GM23338 (cell line): ENCODE measurements around the gene ANKK1. TPM values are rescaled to one million over a fixed set of nuclear protein-coding genes. Genes with fewer than 3 reads are reported as not detected.

ENCODE experiments used
- ATAC-seq: fragments of 200-7000 bp; cut with Tn5 transposase; 3 replicates; pipeline ENCODE4 v1.9.1; 2020
- DNase-seq: peaks from one replicate; pipeline ENCODE4 v3.0.0-alpha.2; 2015; ENCODE audit warnings: low spot score
- H2AFZ ChIP-seq: fragments of 200-600 bp; sonication (generic); 2 replicates; pipeline ENCODE4 v1.8.0; 2016; ENCODE audit warnings: antibody characterized with exemption, mild to moderate bottlenecking, moderate library complexity
- H3F3A ChIP-seq: fragments of 200-600 bp; sonication (generic); replicated peaks from 2 replicates; pipeline ENCODE4 v1.8.0; 2017; ENCODE audit warnings: antibody characterized with exemption, mixed run types, low read depth
- H3K27ac ChIP-seq: fragments of 200-600 bp; sonication (generic); 2 replicates; pipeline ENCODE4 v1.6.1; 2016; ENCODE audit warnings: low read depth
- H3K27me3 ChIP-seq: fragments of 200-600 bp; sonication (generic); 2 replicates; pipeline ENCODE4 v1.8.0; 2016; ENCODE audit warnings: mild to moderate bottlenecking, mixed run types, moderate library complexity; ENCODE audit not compliant: insufficient read depth
- H3K36me3 ChIP-seq: fragments of 200-600 bp; sonication (generic); 2 replicates; pipeline ENCODE4 v1.8.0; 2016; ENCODE audit warnings: mild to moderate bottlenecking; ENCODE audit not compliant: insufficient read depth
- H3K4me1 ChIP-seq: fragments of 200-600 bp; sonication (generic); 2 replicates; pipeline ENCODE4 v1.8.0; 2016; ENCODE audit warnings: mild to moderate bottlenecking, moderate library complexity; ENCODE audit not compliant: insufficient read depth
- H3K4me2 ChIP-seq: fragments of 200-600 bp; sonication (generic); 2 replicates; pipeline ENCODE4 v1.7.1; 2017; ENCODE audit warnings: mixed run types
- H3K4me3 ChIP-seq: fragments of 200-600 bp; sonication (generic); 2 replicates; pipeline ENCODE4 v1.6.1; 2016; ENCODE audit warnings: mixed run types
- H3K79me2 ChIP-seq: fragments of 200-600 bp; sonication (generic); replicated peaks from 2 replicates; pipeline ENCODE4 v1.8.0; 2017; ENCODE audit warnings: mild to moderate bottlenecking; ENCODE audit not compliant: insufficient read depth
- H3K9me2 ChIP-seq: fragments of 200-600 bp; sonication (generic); 2 replicates; pipeline ENCODE4 v1.8.0; 2017; ENCODE audit not compliant: insufficient read depth
- H4K20me1 ChIP-seq: fragments of 200-600 bp; sonication (generic); replicated peaks from 2 replicates; pipeline ENCODE4 v1.8.0; 2017; ENCODE audit warnings: mild to moderate bottlenecking; ENCODE audit not compliant: insufficient read depth
- H3K27ac Mint-ChIP-seq: 2 replicates; pipeline ENCODE4 v1.8.0; 2020; ENCODE audit warnings: inconsistent platforms, mild to moderate bottlenecking, moderate library complexity, mixed read lengths
- H3K27me3 Mint-ChIP-seq: 3 replicates; pipeline ENCODE4 v1.8.0; 2022; ENCODE audit warnings: low read depth, mild to moderate bottlenecking, moderate library complexity, mixed read lengths, inconsistent platforms; ENCODE audit not compliant: insufficient read depth, poor library complexity
- H3K36me3 Mint-ChIP-seq: 3 replicates; pipeline ENCODE4 v1.8.0; 2021; ENCODE audit warnings: low read depth, mild to moderate bottlenecking, inconsistent platforms, moderate library complexity, mixed read lengths
- H3K4me1 Mint-ChIP-seq: 3 replicates; pipeline ENCODE4 v1.8.0; 2020; ENCODE audit warnings: mild to moderate bottlenecking, inconsistent platforms, mixed read lengths
- H3K4me3 Mint-ChIP-seq: 3 replicates; pipeline ENCODE4 v1.8.0; 2021; ENCODE audit warnings: moderate library complexity, mild to moderate bottlenecking, inconsistent platforms, mixed read lengths
- H3K9me3 Mint-ChIP-seq: 3 replicates; pipeline ENCODE4 v1.8.0; 2020; ENCODE audit warnings: moderate library complexity, mild to moderate bottlenecking, inconsistent platforms, mixed read lengths
- CREB1 ChIP-seq: fragments of 250-450 bp; sonication (Bioruptor Pico); IDR thresholded peaks from 2 replicates; pipeline ENCODE4 v1.5.0; 2020; ENCODE audit warnings: low read depth, mild to moderate bottlenecking, moderate library complexity
- EZH2 ChIP-seq: fragments of 200-600 bp; sonication (generic); IDR thresholded peaks from one replicate; pipeline ENCODE4 v1.8.0; 2017; ENCODE audit warnings: antibody characterized with exemption, mild to moderate bottlenecking, low read depth; ENCODE audit not compliant: unreplicated experiment
- EZH2phosphoT487 ChIP-seq: fragments of 200-600 bp; sonication (generic); IDR thresholded peaks from one replicate; pipeline ENCODE4 v1.8.1; 2018; ENCODE audit warnings: antibody characterized with exemption; ENCODE audit not compliant: unreplicated experiment
- JUNB ChIP-seq: IDR thresholded peaks from one replicate; pipeline ENCODE4 v1.6.1; 2016; ENCODE audit warnings: antibody characterized with exemption; ENCODE audit not compliant: unreplicated experiment
- NANOG ChIP-seq: IDR thresholded peaks from 2 replicates; pipeline ENCODE4 v1.6.1; 2016; ENCODE audit warnings: antibody characterized with exemption, borderline replicate concordance
- POLR2AphosphoS5 ChIP-seq: IDR thresholded peaks from 2 replicates; pipeline ENCODE4 v1.6.1; 2016; ENCODE audit warnings: antibody characterized with exemption, low read depth
- STAT1 ChIP-seq: IDR thresholded peaks from one replicate; pipeline ENCODE4 v1.6.1; 2016; ENCODE audit warnings: antibody characterized with exemption; ENCODE audit not compliant: unreplicated experiment
- ZNF114 ChIP-seq: fragments of 250-450 bp; sonication (Bioruptor Pico); IDR thresholded peaks from 2 replicates; pipeline ENCODE4 v1.5.0; 2020; ENCODE audit warnings: mild to moderate bottlenecking, moderate library complexity
- ZNF331 ChIP-seq: fragments of 250-450 bp; sonication (Bioruptor Pico); IDR thresholded peaks from 2 replicates; pipeline ENCODE4 v1.5.0; 2020; ENCODE audit warnings: low read depth, mild to moderate bottlenecking, moderate library complexity
- polyA plus RNA-seq: library from polyadenylated mRNA; unstranded; fragments of >200 nt; fragmentation: Nextera tagmentation; extraction: Ambion mirVana; gene quantifications from 2 replicates; pipeline ENCODE4 v1.2.1, GENCODE V29; 2016
- total RNA-seq: library from RNA; depleted of rRNA; stranded (reverse); fragments of >200 nt; shearing (Covaris generic); gene quantifications from 2 replicates; pipeline ENCODE4 v1.2.3, GENCODE V29; 2014
- TF ChIP-seq, protein P1 (sequence below), 2 experiments: fragments of 200-600 bp in 1 of 2; sonication (generic) in 1 of 2; conservative IDR thresholded peaks; 2 replicates each; pipeline versions ENCODE4 v1.5.1 to v1.6.1; 2016 to 2017; ENCODE audit warnings: antibody characterized with exemption in 2 of 2, low read depth in 2 of 2, mild to moderate bottlenecking in 2 of 2, moderate library complexity in 1 of 2
- TF ChIP-seq, protein P2 (sequence below): fragments of 250-450 bp; sonication (Bioruptor Pico); IDR thresholded peaks from 2 replicates; pipeline ENCODE4 v1.5.0; 2020; ENCODE audit warnings: mild to moderate bottlenecking, moderate library complexity
- TF ChIP-seq, protein P3 (sequence below): IDR thresholded peaks from one replicate; pipeline ENCODE4 v1.6.1; 2018; ENCODE audit warnings: antibody characterized with exemption; ENCODE audit not compliant: unreplicated experiment
- TF ChIP-seq, protein P4 (sequence below): IDR thresholded peaks from 2 replicates; pipeline ENCODE4 v1.6.1; 2016; ENCODE audit warnings: antibody characterized with exemption

ANKK1 gene
- total and polyA plus RNA-seq, 2 experiments from 2014 or later: 0.08 to 0.14 TPM

DNA sequence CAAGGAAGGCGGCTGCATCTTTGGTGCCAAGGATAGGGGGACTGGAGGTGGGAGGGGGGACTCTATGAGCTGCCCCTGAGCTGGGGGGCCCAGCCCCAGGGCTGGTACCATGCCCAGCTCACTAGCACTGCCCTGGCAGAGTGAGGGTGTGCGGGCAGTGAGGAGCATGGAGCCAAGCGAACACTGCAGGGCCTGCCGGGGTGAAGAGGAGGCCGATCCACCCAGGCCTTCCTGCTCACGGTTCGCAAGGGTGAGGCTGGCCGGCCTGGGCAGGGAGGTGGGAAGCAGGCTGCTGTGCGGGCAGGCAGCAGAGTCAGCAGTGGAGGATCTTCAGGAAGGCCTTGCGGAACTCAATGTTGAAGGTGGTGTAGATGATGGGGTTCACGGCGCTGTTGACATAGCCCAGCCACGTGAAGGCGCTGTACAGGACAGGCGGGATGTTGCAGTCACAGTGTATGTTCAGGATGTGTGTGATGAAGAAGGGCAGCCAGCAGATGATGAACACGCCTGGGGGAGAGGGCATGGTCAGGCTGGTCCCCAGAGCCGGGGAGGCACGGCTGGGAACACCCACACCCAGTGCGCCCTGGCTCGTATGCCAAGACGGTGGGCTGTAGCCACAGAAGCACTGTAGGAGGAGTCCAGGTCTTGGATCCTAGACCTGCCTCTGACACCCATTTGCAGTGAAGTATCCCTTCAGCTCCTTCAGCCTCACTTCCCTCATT lies 23.0 kb downstream of the ANKK1 start:
- Histone ChIP-seq H3K9me2 (no peaks in the 10 kb centered on the region), H3K4me1 (no peaks in the 10 kb centered on the region), H3F3A (no peaks in the 10 kb centered on the region), H3K79me2 (no peaks in the 10 kb centered on the region), H4K20me1 (no peaks in the 10 kb centered on the region), H3K27ac (no peak overlapping the region), H3K4me3 (no peak overlapping the region), H3K27me3 (no peaks in the 10 kb centered on the region), H3K36me3 (no peaks in the 10 kb centered on the region), H2AFZ (no peak overlapping the region), H3K4me2 (no peak overlapping the region)
- Mint-ChIP-seq H3K27ac (no peak overlapping the region), H3K4me1 (peaks cover 2% of the 10 kb centered on the region; the same call in 2 of the 3 replicates), H3K9me3 (no peaks in the 10 kb centered on the region; the same call in 2 of the 3 replicates), H3K27me3 (peaks cover 8% of the 10 kb centered on the region), H3K4me3 (no peak overlapping the region), H3K36me3 (no peaks in the 10 kb centered on the region; the same call in 2 of the 3 replicates)
- no peak for DNase-seq
- no peak for ATAC-seq
- TF ChIP-seq ZNF114: no peak
- TF ChIP-seq, protein P1, sequence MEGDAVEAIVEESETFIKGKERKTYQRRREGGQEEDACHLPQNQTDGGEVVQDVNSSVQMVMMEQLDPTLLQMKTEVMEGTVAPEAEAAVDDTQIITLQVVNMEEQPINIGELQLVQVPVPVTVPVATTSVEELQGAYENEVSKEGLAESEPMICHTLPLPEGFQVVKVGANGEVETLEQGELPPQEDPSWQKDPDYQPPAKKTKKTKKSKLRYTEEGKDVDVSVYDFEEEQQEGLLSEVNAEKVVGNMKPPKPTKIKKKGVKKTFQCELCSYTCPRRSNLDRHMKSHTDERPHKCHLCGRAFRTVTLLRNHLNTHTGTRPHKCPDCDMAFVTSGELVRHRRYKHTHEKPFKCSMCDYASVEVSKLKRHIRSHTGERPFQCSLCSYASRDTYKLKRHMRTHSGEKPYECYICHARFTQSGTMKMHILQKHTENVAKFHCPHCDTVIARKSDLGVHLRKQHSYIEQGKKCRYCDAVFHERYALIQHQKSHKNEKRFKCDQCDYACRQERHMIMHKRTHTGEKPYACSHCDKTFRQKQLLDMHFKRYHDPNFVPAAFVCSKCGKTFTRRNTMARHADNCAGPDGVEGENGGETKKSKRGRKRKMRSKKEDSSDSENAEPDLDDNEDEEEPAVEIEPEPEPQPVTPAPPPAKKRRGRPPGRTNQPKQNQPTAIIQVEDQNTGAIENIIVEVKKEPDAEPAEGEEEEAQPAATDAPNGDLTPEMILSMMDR (conservative IDR thresholded peaks at IDR 0.05; ENCODE audit: low read depth in 2 of 2): no peak
- TF ChIP-seq EZH2phosphoT487: no peak
- TF ChIP-seq NANOG: no peak
- TF ChIP-seq POLR2AphosphoS5: no peak
- TF ChIP-seq EZH2: no peak
- TF ChIP-seq STAT1: no peak
- TF ChIP-seq, protein P2, sequence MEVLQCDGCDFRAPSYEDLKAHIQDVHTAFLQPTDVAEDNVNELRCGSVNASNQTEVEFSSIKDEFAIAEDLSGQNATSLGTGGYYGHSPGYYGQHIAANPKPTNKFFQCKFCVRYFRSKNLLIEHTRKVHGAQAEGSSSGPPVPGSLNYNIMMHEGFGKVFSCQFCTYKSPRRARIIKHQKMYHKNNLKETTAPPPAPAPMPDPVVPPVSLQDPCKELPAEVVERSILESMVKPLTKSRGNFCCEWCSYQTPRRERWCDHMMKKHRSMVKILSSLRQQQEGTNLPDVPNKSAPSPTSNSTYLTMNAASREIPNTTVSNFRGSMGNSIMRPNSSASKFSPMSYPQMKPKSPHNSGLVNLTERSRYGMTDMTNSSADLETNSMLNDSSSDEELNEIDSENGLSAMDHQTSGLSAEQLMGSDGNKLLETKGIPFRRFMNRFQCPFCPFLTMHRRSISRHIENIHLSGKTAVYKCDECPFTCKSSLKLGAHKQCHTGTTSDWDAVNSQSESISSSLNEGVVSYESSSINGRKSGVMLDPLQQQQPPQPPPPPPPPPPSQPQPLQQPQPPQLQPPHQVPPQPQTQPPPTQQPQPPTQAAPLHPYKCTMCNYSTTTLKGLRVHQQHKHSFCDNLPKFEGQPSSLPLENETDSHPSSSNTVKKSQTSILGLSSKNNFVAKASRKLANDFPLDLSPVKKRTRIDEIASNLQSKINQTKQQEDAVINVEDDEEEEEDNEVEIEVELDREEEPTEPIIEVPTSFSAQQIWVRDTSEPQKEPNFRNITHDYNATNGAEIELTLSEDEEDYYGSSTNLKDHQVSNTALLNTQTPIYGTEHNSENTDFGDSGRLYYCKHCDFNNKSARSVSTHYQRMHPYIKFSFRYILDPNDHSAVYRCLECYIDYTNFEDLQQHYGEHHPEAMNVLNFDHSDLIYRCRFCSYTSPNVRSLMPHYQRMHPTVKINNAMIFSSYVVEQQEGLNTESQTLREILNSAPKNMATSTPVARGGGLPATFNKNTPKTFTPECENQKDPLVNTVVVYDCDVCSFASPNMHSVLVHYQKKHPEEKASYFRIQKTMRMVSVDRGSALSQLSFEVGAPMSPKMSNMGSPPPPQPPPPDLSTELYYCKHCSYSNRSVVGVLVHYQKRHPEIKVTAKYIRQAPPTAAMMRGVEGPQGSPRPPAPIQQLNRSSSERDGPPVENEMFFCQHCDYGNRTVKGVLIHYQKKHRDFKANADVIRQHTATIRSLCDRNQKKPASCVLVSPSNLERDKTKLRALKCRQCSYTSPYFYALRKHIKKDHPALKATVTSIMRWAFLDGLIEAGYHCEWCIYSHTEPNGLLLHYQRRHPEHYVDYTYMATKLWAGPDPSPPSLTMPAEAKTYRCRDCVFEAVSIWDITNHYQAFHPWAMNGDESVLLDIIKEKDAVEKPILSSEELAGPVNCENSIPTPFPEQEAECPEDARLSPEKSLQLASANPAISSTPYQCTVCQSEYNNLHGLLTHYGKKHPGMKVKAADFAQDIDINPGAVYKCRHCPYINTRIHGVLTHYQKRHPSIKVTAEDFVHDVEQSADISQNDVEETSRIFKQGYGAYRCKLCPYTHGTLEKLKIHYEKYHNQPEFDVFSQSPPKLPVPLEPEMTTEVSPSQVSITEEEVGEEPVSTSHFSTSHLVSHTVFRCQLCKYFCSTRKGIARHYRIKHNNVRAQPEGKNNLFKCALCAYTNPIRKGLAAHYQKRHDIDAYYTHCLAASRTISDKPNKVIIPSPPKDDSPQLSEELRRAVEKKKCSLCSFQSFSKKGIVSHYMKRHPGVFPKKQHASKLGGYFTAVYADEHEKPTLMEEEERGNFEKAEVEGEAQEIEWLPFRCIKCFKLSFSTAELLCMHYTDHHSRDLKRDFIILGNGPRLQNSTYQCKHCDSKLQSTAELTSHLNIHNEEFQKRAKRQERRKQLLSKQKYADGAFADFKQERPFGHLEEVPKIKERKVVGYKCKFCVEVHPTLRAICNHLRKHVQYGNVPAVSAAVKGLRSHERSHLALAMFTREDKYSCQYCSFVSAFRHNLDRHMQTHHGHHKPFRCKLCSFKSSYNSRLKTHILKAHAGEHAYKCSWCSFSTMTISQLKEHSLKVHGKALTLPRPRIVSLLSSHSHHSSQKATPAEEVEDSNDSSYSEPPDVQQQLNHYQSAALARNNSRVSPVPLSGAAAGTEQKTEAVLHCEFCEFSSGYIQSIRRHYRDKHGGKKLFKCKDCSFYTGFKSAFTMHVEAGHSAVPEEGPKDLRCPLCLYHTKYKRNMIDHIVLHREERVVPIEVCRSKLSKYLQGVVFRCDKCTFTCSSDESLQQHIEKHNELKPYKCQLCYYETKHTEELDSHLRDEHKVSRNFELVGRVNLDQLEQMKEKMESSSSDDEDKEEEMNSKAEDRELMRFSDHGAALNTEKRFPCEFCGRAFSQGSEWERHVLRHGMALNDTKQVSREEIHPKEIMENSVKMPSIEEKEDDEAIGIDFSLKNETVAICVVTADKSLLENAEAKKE (CRISPR knock-in tag): no peak
- TF ChIP-seq, protein P3, sequence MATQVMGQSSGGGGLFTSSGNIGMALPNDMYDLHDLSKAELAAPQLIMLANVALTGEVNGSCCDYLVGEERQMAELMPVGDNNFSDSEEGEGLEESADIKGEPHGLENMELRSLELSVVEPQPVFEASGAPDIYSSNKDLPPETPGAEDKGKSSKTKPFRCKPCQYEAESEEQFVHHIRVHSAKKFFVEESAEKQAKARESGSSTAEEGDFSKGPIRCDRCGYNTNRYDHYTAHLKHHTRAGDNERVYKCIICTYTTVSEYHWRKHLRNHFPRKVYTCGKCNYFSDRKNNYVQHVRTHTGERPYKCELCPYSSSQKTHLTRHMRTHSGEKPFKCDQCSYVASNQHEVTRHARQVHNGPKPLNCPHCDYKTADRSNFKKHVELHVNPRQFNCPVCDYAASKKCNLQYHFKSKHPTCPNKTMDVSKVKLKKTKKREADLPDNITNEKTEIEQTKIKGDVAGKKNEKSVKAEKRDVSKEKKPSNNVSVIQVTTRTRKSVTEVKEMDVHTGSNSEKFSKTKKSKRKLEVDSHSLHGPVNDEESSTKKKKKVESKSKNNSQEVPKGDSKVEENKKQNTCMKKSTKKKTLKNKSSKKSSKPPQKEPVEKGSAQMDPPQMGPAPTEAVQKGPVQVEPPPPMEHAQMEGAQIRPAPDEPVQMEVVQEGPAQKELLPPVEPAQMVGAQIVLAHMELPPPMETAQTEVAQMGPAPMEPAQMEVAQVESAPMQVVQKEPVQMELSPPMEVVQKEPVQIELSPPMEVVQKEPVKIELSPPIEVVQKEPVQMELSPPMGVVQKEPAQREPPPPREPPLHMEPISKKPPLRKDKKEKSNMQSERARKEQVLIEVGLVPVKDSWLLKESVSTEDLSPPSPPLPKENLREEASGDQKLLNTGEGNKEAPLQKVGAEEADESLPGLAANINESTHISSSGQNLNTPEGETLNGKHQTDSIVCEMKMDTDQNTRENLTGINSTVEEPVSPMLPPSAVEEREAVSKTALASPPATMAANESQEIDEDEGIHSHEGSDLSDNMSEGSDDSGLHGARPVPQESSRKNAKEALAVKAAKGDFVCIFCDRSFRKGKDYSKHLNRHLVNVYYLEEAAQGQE: no peak
- TF ChIP-seq, protein P4, sequence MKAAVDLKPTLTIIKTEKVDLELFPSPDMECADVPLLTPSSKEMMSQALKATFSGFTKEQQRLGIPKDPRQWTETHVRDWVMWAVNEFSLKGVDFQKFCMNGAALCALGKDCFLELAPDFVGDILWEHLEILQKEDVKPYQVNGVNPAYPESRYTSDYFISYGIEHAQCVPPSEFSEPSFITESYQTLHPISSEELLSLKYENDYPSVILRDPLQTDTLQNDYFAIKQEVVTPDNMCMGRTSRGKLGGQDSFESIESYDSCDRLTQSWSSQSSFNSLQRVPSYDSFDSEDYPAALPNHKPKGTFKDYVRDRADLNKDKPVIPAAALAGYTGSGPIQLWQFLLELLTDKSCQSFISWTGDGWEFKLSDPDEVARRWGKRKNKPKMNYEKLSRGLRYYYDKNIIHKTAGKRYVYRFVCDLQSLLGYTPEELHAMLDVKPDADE: no peak
- no peak for TF ChIP-seq CREB1 (CRISPR knock-in tag)
- TF ChIP-seq ZNF331 (CRISPR knock-in tag): no peak
- TF ChIP-seq JUNB: no peak
